Activated CD8-positive, alpha-beta T cell treated with anti-CD3 and anti-CD28 coated beads for 36 hours (primary cell): ENCODE measurements around the gene KCND3. TPM values are rescaled to one million over a fixed set of nuclear protein-coding genes. Genes with fewer than 3 reads are reported as not detected.

ENCODE experiments used
- ATAC-seq: fragments of 200-7000 bp; cut with Tn5 transposase; one replicate; pipeline ENCODE4 v1.10.0; 2021; ENCODE audit warnings: mild to moderate bottlenecking, moderate library complexity
- CTCF ChIA-PET: fragments of 350-600 bp; sonication (Branson Sonifier 250); formaldehyde crosslinking; loops from one replicate; lab custom pipeline; 2021; ENCODE audit warnings: antibody characterized with exemption; lab: Charles Lee
- POLR2A ChIA-PET: fragments of 350-600 bp; sonication (Branson Sonifier 250); formaldehyde crosslinking; loops from one replicate; lab custom pipeline; 2021; ENCODE audit warnings: antibody characterized with exemption; lab: Charles Lee
- DNase-seq: peaks from one replicate; pipeline ENCODE4 v3.0.0-alpha.2; 2020
- H3K27ac Mint-ChIP-seq: one replicate; pipeline ENCODE4 v1.8.0; 2021; ENCODE audit warnings: mild to moderate bottlenecking, mixed read lengths
- H3K27me3 Mint-ChIP-seq: one replicate; pipeline ENCODE4 v1.8.0; 2021; ENCODE audit warnings: mixed read lengths
- H3K36me3 Mint-ChIP-seq: one replicate; pipeline ENCODE4 v1.8.0; 2021; ENCODE audit warnings: low read depth, mixed read lengths
- H3K4me1 Mint-ChIP-seq: one replicate; pipeline ENCODE4 v1.8.0; 2021; ENCODE audit warnings: low read depth, mixed read lengths
- H3K4me3 Mint-ChIP-seq: one replicate; pipeline ENCODE4 v1.8.0; 2021; ENCODE audit warnings: mild to moderate bottlenecking, moderate library complexity, mixed read lengths
- H3K9me3 Mint-ChIP-seq: one replicate; pipeline ENCODE4 v1.8.0; 2021; ENCODE audit warnings: mixed read lengths
- CTCF ChIP-seq: fragments of 200-600 bp; IDR thresholded peaks from one replicate; pipeline ENCODE4 v1.8.0; 2022; ENCODE audit warnings: antibody characterized with exemption, mild to moderate bottlenecking
- intact Hi-C: fragments of 100-400 bp; cut with micrococcal nuclease; formaldehyde crosslinking; loops from one replicate; pipeline ENCODE4 v1.10.0; 2022
- total RNA-seq, 2 experiments: library from RNA; stranded (reverse); gene quantifications; one replicate each; pipeline ENCODE4 v1.2.3, GENCODE V29; 2021

Gene KCND3
- total RNA-seq, 2 experiments from 2014 or later = not detected

DNA sequence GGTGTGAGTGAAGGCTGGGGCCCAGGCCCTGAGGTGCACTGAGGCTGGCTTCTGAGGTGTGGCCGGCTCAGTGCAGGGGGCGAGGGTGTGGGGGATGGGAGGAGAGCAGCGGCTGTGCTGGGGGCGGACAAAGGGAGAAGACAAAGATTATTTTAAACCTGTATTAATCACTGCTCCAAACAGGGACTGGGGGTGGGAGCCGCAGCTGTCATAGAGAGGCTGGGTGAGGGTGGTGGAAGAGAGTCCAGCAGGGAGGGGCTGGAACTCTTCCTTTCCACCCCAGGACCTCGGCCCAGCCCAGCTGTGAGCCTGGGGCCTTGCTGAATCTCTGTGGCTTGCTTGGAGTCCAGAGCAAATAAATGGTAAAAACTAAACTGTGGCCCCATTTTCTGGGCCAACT is 106.9 kb downstream of the KCND3 start:
- ATAC-seq = no peak
- peaks cover 25% of the 10 kb centered on the region for H3K27me3 Mint-ChIP-seq

GRCh38 chr1:111880881-111881837 is 108.3 kb downstream of the KCND3 start:
- DNase-seq (no peak), ATAC-seq (no peak)
- H3K9me3 Mint-ChIP-seq = no peaks in the 10 kb centered on the region
- no peak overlapping the region for H3K4me3 Mint-ChIP-seq
- peaks cover 22% of the 10 kb centered on the region for H3K27me3 Mint-ChIP-seq
- CTCF ChIA-PET = no interaction called here
- H3K27ac Mint-ChIP-seq = no peak overlapping the region
- intact Hi-C loops = no loop called here
- H3K36me3 Mint-ChIP-seq = no peaks in the 10 kb centered on the region
- POLR2A ChIA-PET = no interaction called here
- TF ChIP-seq CTCF = no peak
- no peaks in the 10 kb centered on the region for H3K4me1 Mint-ChIP-seq

More for the DNA sequence above, 106.9 kb downstream of the KCND3 start:
- ChIA-PET CTCF (no interaction called here), POLR2A (no interaction called here)
- no peaks in the 10 kb centered on the region for H3K4me1 Mint-ChIP-seq
- TF ChIP-seq CTCF = no peak
- H3K27ac Mint-ChIP-seq = no peak overlapping the region
- H3K36me3 Mint-ChIP-seq = no peaks in the 10 kb centered on the region
- DNase-seq = no peak
- H3K9me3 Mint-ChIP-seq = no peaks in the 10 kb centered on the region
- no peak overlapping the region for H3K4me3 Mint-ChIP-seq
- intact Hi-C loops = no loop called here

GRCh38 chr1:111879081-111879480 is 110.4 kb downstream of the KCND3 start:
- POLR2A ChIA-PET = no interaction called here
- peaks cover 24% of the 10 kb centered on the region for H3K27me3 Mint-ChIP-seq
- no peaks in the 10 kb centered on the region for H3K36me3 Mint-ChIP-seq
- intact Hi-C loops = no loop called here
- TF ChIP-seq CTCF = no peak
- no peak for ATAC-seq
- CTCF ChIA-PET = no interaction called here
- DNase-seq = no peak
- no peak overlapping the region for H3K4me3 Mint-ChIP-seq
- no peak overlapping the region for H3K27ac Mint-ChIP-seq
- H3K9me3 Mint-ChIP-seq = no peaks in the 10 kb centered on the region
- H3K4me1 Mint-ChIP-seq = no peaks in the 10 kb centered on the region

DNA sequence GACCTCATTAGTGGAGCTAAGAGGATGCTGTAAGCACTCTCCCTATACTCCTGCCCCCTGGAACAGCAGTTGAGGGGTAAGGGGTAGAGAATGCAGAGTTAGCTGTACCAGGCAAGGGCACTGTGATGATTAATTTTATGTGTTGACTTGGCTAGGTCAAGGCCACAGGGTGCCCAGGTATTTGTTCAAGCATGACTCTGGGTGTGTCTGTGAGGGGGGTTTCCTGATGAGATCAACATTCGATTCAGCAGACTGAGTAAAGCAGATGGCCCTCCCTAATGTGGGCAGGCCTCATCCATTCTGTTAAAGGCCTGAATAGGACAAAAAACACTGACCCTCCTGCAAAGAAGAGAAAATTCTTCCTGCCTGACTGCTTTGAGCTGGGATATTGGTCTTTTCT is 110.8 kb downstream of the KCND3 start:
- Mint-ChIP-seq H3K27ac (no peak overlapping the region), H3K4me1 (no peaks in the 10 kb centered on the region), H3K9me3 (no peaks in the 10 kb centered on the region), H3K36me3 (no peaks in the 10 kb centered on the region), H3K27me3 (peaks cover 24% of the 10 kb centered on the region), H3K4me3 (no peak overlapping the region)
- intact Hi-C loops = no loop called here
- ChIA-PET CTCF (interaction anchor here (0.6 kb wide), 1 partner anchor 1790 kb away, joined by 3 read pairs; no protein-coding TSS in a partner anchor), POLR2A (no interaction called here)
- TF ChIP-seq CTCF = no peak
- ATAC-seq (no peak), DNase-seq (no peak)

GRCh38 chr1:111878091-111878490 is 111.4 kb downstream of the KCND3 start:
- Mint-ChIP-seq H3K36me3 (no peaks in the 10 kb centered on the region), H3K27me3 (peaks cover 24% of the 10 kb centered on the region), H3K4me3 (no peak overlapping the region), H3K4me1 (no peaks in the 10 kb centered on the region), H3K27ac (no peak overlapping the region), H3K9me3 (no peaks in the 10 kb centered on the region)
- intact Hi-C loops = no loop called here
- no peak for TF ChIP-seq CTCF
- ChIA-PET POLR2A (no interaction called here), CTCF (interaction anchor here (0.6 kb wide), 1 partner anchor 1790 kb away, joined by 3 read pairs; no protein-coding TSS in a partner anchor)
- DNase-seq (no peak), ATAC-seq (no peak)
